ENCODE data around the gene KCNH1.

KCNH1 gene

GRCh38 chr1:210695026-210695425 is 438.9 kb downstream of the KCNH1 start:
- TF ChIP-seq NFIC (IDR thresholded peaks at IDR 0.05) (no peak), YY1 (IDR thresholded peaks at IDR 0.05; ENCODE audit: low read depth) (no peak), TEAD4 (IDR thresholded peaks at IDR 0.05) (no peak), CEBPB (IDR thresholded peaks at IDR 0.05) (no peak), FOXM1 (IDR thresholded peaks at IDR 0.05; ENCODE audit: borderline replicate concordance, low read depth) (no peak), REST (IDR thresholded peaks at IDR 0.05; ENCODE audit: low read depth) (no peak)

- TF ChIP-seq CREB1 (IDR thresholded peaks at IDR 0.05; ENCODE audit: low read depth) (no peak), TAF1 (IDR thresholded peaks at IDR 0.05; ENCODE audit: low read depth) (no peak), EGR1 (IDR thresholded peaks at IDR 0.05) (no peak), MAX (IDR thresholded peaks at IDR 0.05) (no peak), EP300 (IDR thresholded peaks at IDR 0.05; ENCODE audit: borderline replicate concordance) (no peak), TEAD4 (IDR thresholded peaks at IDR 0.05) (no peak), USF1 (IDR thresholded peaks at IDR 0.05) (no peak), YY1 (IDR thresholded peaks at IDR 0.05; ENCODE audit: low read depth) (no peak), NFIC (IDR thresholded peaks at IDR 0.05) (no peak), RAD21 (IDR thresholded peaks at IDR 0.05; ENCODE audit: low read depth) (no peak), ZBTB7A (IDR thresholded peaks at IDR 0.05; ENCODE audit: low read depth) (no peak), TCF12 (IDR thresholded peaks at IDR 0.05; ENCODE audit: low read depth) (no peak), REST (IDR thresholded peaks at IDR 0.05; ENCODE audit: low read depth) (no peak), CEBPB (IDR thresholded peaks at IDR 0.05) (no peak), FOXM1 (IDR thresholded peaks at IDR 0.05; ENCODE audit: borderline replicate concordance, low read depth) (no peak)
These were observed 441.2 kb downstream of the KCNH1 start for GRCh38 chr1:210692796-210693195.

GRCh38 chr1:210691039-210691610 is 442.8 kb downstream of the KCNH1 start:
- TF ChIP-seq MAX (IDR thresholded peaks at IDR 0.05): no peak
- no peak for TF ChIP-seq TAF1 (IDR thresholded peaks at IDR 0.05; ENCODE audit: low read depth)
- TF ChIP-seq FOXM1 (IDR thresholded peaks at IDR 0.05; ENCODE audit: borderline replicate concordance, low read depth): no peak
- TF ChIP-seq ZBTB7A (IDR thresholded peaks at IDR 0.05; ENCODE audit: low read depth): no peak
- TF ChIP-seq CREB1 (IDR thresholded peaks at IDR 0.05; ENCODE audit: low read depth): no peak
- no peak for TF ChIP-seq EP300 (IDR thresholded peaks at IDR 0.05; ENCODE audit: borderline replicate concordance)

GRCh38 chr1:210690236-210690635 is 443.7 kb downstream of the KCNH1 start:
- TF ChIP-seq ZBTB7A (IDR thresholded peaks at IDR 0.05; ENCODE audit: low read depth): no peak
- no peak for TF ChIP-seq TCF12 (IDR thresholded peaks at IDR 0.05; ENCODE audit: low read depth)
- TF ChIP-seq EGR1 (IDR thresholded peaks at IDR 0.05): no peak
- TF ChIP-seq NFIC (IDR thresholded peaks at IDR 0.05): no peak
- TF ChIP-seq REST (IDR thresholded peaks at IDR 0.05; ENCODE audit: low read depth): no peak
- TF ChIP-seq TEAD4 (IDR thresholded peaks at IDR 0.05): no peak
- no peak for TF ChIP-seq CEBPB (IDR thresholded peaks at IDR 0.05)
- TF ChIP-seq TAF1 (IDR thresholded peaks at IDR 0.05; ENCODE audit: low read depth): no peak

- no peak for TF ChIP-seq EP300 (IDR thresholded peaks at IDR 0.05; ENCODE audit: borderline replicate concordance)
These were observed 444.1 kb downstream of the KCNH1 start for GRCh38 chr1:210689826-210690225.
